Activated CD8-positive, alpha-beta T cell treated with anti-CD3 and anti-CD28 coated beads for 36 hours (primary cell): ENCODE data around the gene C15orf39. TPM values are rescaled to one million over a fixed set of nuclear protein-coding genes. Genes with fewer than 3 reads are reported as not detected.

Experiments used
- ATAC-seq: fragments of 200-7000 bp; cut with Tn5 transposase; one replicate; pipeline ENCODE4 v1.10.0; 2021; ENCODE audit warnings: mild to moderate bottlenecking, moderate library complexity
- CTCF ChIA-PET: fragments of 350-600 bp; sonication (Branson Sonifier 250); formaldehyde crosslinking; loops from one replicate; lab custom pipeline; 2021; ENCODE audit warnings: antibody characterized with exemption; lab: Charles Lee
- POLR2A ChIA-PET: fragments of 350-600 bp; sonication (Branson Sonifier 250); formaldehyde crosslinking; loops from one replicate; lab custom pipeline; 2021; ENCODE audit warnings: antibody characterized with exemption; lab: Charles Lee
- DNase-seq: peaks from one replicate; pipeline ENCODE4 v3.0.0-alpha.2; 2020
- H3K27ac Mint-ChIP-seq: one replicate; pipeline ENCODE4 v1.8.0; 2021; ENCODE audit warnings: mild to moderate bottlenecking, mixed read lengths
- H3K27me3 Mint-ChIP-seq: one replicate; pipeline ENCODE4 v1.8.0; 2021; ENCODE audit warnings: mixed read lengths
- H3K36me3 Mint-ChIP-seq: one replicate; pipeline ENCODE4 v1.8.0; 2021; ENCODE audit warnings: low read depth, mixed read lengths
- H3K4me1 Mint-ChIP-seq: one replicate; pipeline ENCODE4 v1.8.0; 2021; ENCODE audit warnings: low read depth, mixed read lengths
- H3K4me3 Mint-ChIP-seq: one replicate; pipeline ENCODE4 v1.8.0; 2021; ENCODE audit warnings: mild to moderate bottlenecking, moderate library complexity, mixed read lengths
- H3K9me3 Mint-ChIP-seq: one replicate; pipeline ENCODE4 v1.8.0; 2021; ENCODE audit warnings: mixed read lengths
- CTCF ChIP-seq: fragments of 200-600 bp; IDR thresholded peaks from one replicate; pipeline ENCODE4 v1.8.0; 2022; ENCODE audit warnings: antibody characterized with exemption, mild to moderate bottlenecking
- intact Hi-C: fragments of 100-400 bp; cut with micrococcal nuclease; formaldehyde crosslinking; loops from one replicate; pipeline ENCODE4 v1.10.0; 2022
- total RNA-seq, 2 experiments: library from RNA; stranded (reverse); gene quantifications; one replicate each; pipeline ENCODE4 v1.2.3, GENCODE V29; 2021

Gene C15orf39
- total RNA-seq, 2 experiments from 2014 or later = 22.1 to 24.1 TPM

- no peak overlapping the region for H3K27ac Mint-ChIP-seq
- peaks cover 36% of the 10 kb centered on the region for H3K27me3 Mint-ChIP-seq
- TF ChIP-seq CTCF = no peak
- ChIA-PET POLR2A (no interaction called here), CTCF (interaction anchor here (0.7 to 0.8 kb wide), 2 partner anchors 22 to 139 kb away, joined by 3 read pairs; no protein-coding TSS in a partner anchor)
- ATAC-seq (no peak), DNase-seq (no peak)
- intact Hi-C loops = no loop called here
- H3K36me3 Mint-ChIP-seq = no peaks in the 10 kb centered on the region
- H3K4me3 Mint-ChIP-seq = no peak overlapping the region
- peaks cover 11% of the 10 kb centered on the region for H3K4me1 Mint-ChIP-seq
- no peaks in the 10 kb centered on the region for H3K9me3 Mint-ChIP-seq
Measured at GRCh38 chr15:75182187-75183131, 19.2 kb upstream of the C15orf39 start.

GRCh38 chr15:75185271-75186029, 16.2 kb upstream of the C15orf39 start:
- no peaks in the 10 kb centered on the region for H3K36me3 Mint-ChIP-seq
- peaks cover 16% of the 10 kb centered on the region for H3K27me3 Mint-ChIP-seq
- no peak for ATAC-seq
- DNase-seq = no peak
- TF ChIP-seq CTCF = no peak
- no peak overlapping the region for H3K4me3 Mint-ChIP-seq
- POLR2A ChIA-PET = interaction anchor here (0.7 kb wide), 1 partner anchor 8 kb away, joined by 4 read pairs; no protein-coding TSS in a partner anchor
- intact Hi-C loops = no loop called here
- CTCF ChIA-PET = interaction anchor here (0.8 to 1.6 kb wide), 2 partner anchors 10 to 16 kb away, joined by 3 read pairs; partner anchors contain the start of gene C15orf39
- no peak overlapping the region for H3K27ac Mint-ChIP-seq
- H3K4me1 Mint-ChIP-seq = peaks cover 5% of the 10 kb centered on the region
- no peaks in the 10 kb centered on the region for H3K9me3 Mint-ChIP-seq

GRCh38 chr15:75186044-75186443, 15.6 kb upstream of the C15orf39 start:
- POLR2A ChIA-PET = interaction anchor here (0.7 kb wide), 1 partner anchor 9 kb away, joined by 4 read pairs; no protein-coding TSS in a partner anchor
- Mint-ChIP-seq H3K4me1 (peaks cover 5% of the 10 kb centered on the region), H3K27ac (no peak overlapping the region), H3K9me3 (peaks cover 4% of the 10 kb centered on the region), H3K27me3 (peaks cover 14% of the 10 kb centered on the region), H3K4me3 (no peak overlapping the region), H3K36me3 (no peaks in the 10 kb centered on the region)
- intact Hi-C loops = no loop called here
- no peak for DNase-seq
- CTCF ChIA-PET = interaction anchor here (1.6 kb wide), 1 partner anchor 16 kb away, joined by 3 read pairs; the partner anchor contains the start of gene C15orf39
- ATAC-seq = no peak
- TF ChIP-seq CTCF = no peak

- no peaks in the 10 kb centered on the region for H3K4me1 Mint-ChIP-seq
- H3K27ac Mint-ChIP-seq = no peak overlapping the region
- peaks cover 4% of the 10 kb centered on the region for H3K9me3 Mint-ChIP-seq
- ChIA-PET POLR2A (no interaction called here), CTCF (no interaction called here)
- H3K36me3 Mint-ChIP-seq = no peaks in the 10 kb centered on the region
- DNase-seq (no peak), ATAC-seq (no peak)
- intact Hi-C loops = no loop called here
- no peak for TF ChIP-seq CTCF
- peaks cover 6% of the 10 kb centered on the region for H3K27me3 Mint-ChIP-seq
- no peak overlapping the region for H3K4me3 Mint-ChIP-seq
Measured at GRCh38 chr15:75188499-75188898, 13.2 kb upstream of the C15orf39 start.
